DND-41 (cell line): ENCODE measurements around the gene KRAS.

ENCODE experiments used
- CTCF ChIP-seq: IDR thresholded peaks from 2 replicates; pipeline ENCODE4 v1.5.1; 2012; ENCODE audit warnings: borderline replicate concordance, low read length, moderate library complexity, mild to moderate bottlenecking; ENCODE audit not compliant: poor library complexity, severe bottlenecking; ENCODE audit errors: extremely low read depth
- EZH2 ChIP-seq: IDR thresholded peaks from 3 replicates; pipeline ENCODE4 v1.6.1; 2012; ENCODE audit warnings: borderline replicate concordance, low read depth, mild to moderate bottlenecking, moderate library complexity, low read length, inconsistent platforms; ENCODE audit not compliant: severe bottlenecking

GRCh38 chr12:25213338-25213737 is 37.4 kb downstream of the KRAS start:
- TF ChIP-seq CTCF (no peak), EZH2 (no peak)
